Stimulated activated CD4-positive, alpha-beta T cell treated with anti-CD3 and anti-CD28 coated beads, TNF-alpha, amount 100 ng/mL, for 4 hours (primary cell): ENCODE measurements around the gene SHF.

Source experiments
- DNase-seq, 3 experiments: peaks; one replicate each; pipeline ENCODE4 v3.0.0-alpha.2; 2020; ENCODE audit warnings: low read depth in 3 of 3

The SHF gene

GRCh38 chr15:45169608-45170480 is 17.9 kb downstream of the SHF start:
- no peak for DNase-seq

GRCh38 chr15:45168751-45169551 is 18.8 kb downstream of the SHF start:
- no peak for DNase-seq

GRCh38 chr15:45168286-45168685 is 19.5 kb downstream of the SHF start:
- no peak for DNase-seq

GRCh38 chr15:45167631-45168205 is 20.0 kb downstream of the SHF start:
- DNase-seq = no peak

- DNase-seq = peak; percentile 57 to 71 (median 69)
Observed at GRCh38 chr15:45166834-45167630, 20.7 kb downstream of the SHF start.

GRCh38 chr15:45165536-45165935 is 22.2 kb downstream of the SHF start:
- DNase-seq = no peak

- DNase-seq = no peak
Observed at GRCh38 chr15:45164914-45165313, 22.9 kb downstream of the SHF start.

GRCh38 chr15:45163508-45163856 is 24.3 kb downstream of the SHF start:
- DNase-seq = no peak

GRCh38 chr15:45162771-45163507 is 24.8 kb downstream of the SHF start:
- DNase-seq = peak; percentile 21 to 25 (median 22)

- no peak for DNase-seq
Observed at GRCh38 chr15:45161666-45162065, 26.1 kb downstream of the SHF start.

- no peak for DNase-seq
Observed at GRCh38 chr15:45157974-45158373, 29.8 kb downstream of the SHF start.

GRCh38 chr15:45156744-45157455 is 30.9 kb downstream of the SHF start:
- DNase-seq = no peak

- no peak for DNase-seq
Observed at GRCh38 chr15:45155739-45156138, 32.0 kb downstream of the SHF start.

GRCh38 chr15:45151998-45152828 is 35.6 kb downstream of the SHF start:
- no peak for DNase-seq

- no peak for DNase-seq
Observed at GRCh38 chr15:45150997-45151396, 36.8 kb downstream of the SHF start.

GRCh38 chr15:45150481-45150880 is 37.3 kb downstream of the SHF start:
- no peak for DNase-seq

GRCh38 chr15:45149060-45149459 is 38.7 kb downstream of the SHF start:
- DNase-seq = no peak

- no peak for DNase-seq
Observed at GRCh38 chr15:45148076-45149059, 39.4 kb downstream of the SHF start.
